IMR-90 (cell line): ENCODE results near the gene RALGAPA2. TPM values are rescaled to one million over a fixed set of nuclear protein-coding genes. Genes with fewer than 3 reads are reported as not detected.

Experiments used
- ATAC-seq: fragments of 200-7000 bp; cut with Tn5 transposase; 2 replicates; pipeline ENCODE4 v1.9.1; 2020; ENCODE audit warnings: low read depth, mild to moderate bottlenecking, moderate library complexity
- BruUV-seq: library from RNA; stranded (reverse); fragments of 400-500 nt; replicated peaks from 2 replicates; lab custom pipeline; 2021; lab: Mats Ljungman, UMichigan
- CTCF ChIA-PET: fragments of 300-600 bp; formaldehyde crosslinking; extraction: SDS; loops from one replicate; lab custom pipeline; 2021; ENCODE audit warnings: antibody characterized with exemption; lab: Yijun Ruan, JAX
- POLR2A ChIA-PET: fragments of 300-600 bp; sonication (Branson Sonifier 250); formaldehyde crosslinking; loops from one replicate; lab custom pipeline; 2022; ENCODE audit warnings: antibody characterized with exemption; ENCODE audit not compliant: unreplicated experiment; lab: Charles Lee
- DNase-seq: peaks from one replicate; pipeline ENCODE4 v3.0.0; 2013
- H2AFZ ChIP-seq: replicated peaks from 2 replicates; pipeline ENCODE3; 2013; ENCODE audit warnings: low read length, mild to moderate bottlenecking; ENCODE audit not compliant: poor library complexity
- H2AK5ac ChIP-seq: 2 replicates; pipeline ENCODE4 v1.6.1; 2013; ENCODE audit warnings: low read depth, low read length, inconsistent platforms
- H2AK9ac ChIP-seq: replicated peaks from 2 replicates; pipeline ENCODE3; 2013; ENCODE audit warnings: mild to moderate bottlenecking, low read depth, low read length, moderate library complexity; ENCODE audit not compliant: poor library complexity
- H2BK120ac ChIP-seq: 2 replicates; pipeline ENCODE4 v1.6.1; 2013; ENCODE audit warnings: low read depth, low read length, inconsistent platforms
- H2BK15ac ChIP-seq: 3 replicates; pipeline ENCODE4 v1.6.1; 2013; ENCODE audit warnings: low read depth, low read length, inconsistent platforms
- H2BK20ac ChIP-seq: 2 replicates; pipeline ENCODE4 v1.6.1; 2013; ENCODE audit warnings: low read depth, mild to moderate bottlenecking, inconsistent platforms, low read length, moderate library complexity
- H2BK5ac ChIP-seq: 2 replicates; pipeline ENCODE4 v1.6.1; 2013; ENCODE audit warnings: mild to moderate bottlenecking, low read depth, low read length, inconsistent platforms; ENCODE audit not compliant: poor library complexity, severe bottlenecking
- H3K14ac ChIP-seq: replicated peaks from 2 replicates; pipeline ENCODE4 v1.6.1; 2013; ENCODE audit warnings: low read depth, low read length, inconsistent platforms
- H3K18ac ChIP-seq: 2 replicates; pipeline ENCODE4 v1.6.1; 2013; ENCODE audit warnings: low read depth, low read length, control low read depth
- H3K23ac ChIP-seq: 2 replicates; pipeline ENCODE4 v1.6.1; 2013; ENCODE audit warnings: low read depth, low read length, inconsistent platforms
- H3K27ac ChIP-seq: 2 replicates; pipeline ENCODE4 v1.5.1; 2013; ENCODE audit warnings: mild to moderate bottlenecking, control low read depth, low read length; ENCODE audit not compliant: insufficient read depth
- H3K27me3 ChIP-seq: 2 replicates; pipeline ENCODE4 v1.6.1; 2013; ENCODE audit warnings: low read length; ENCODE audit not compliant: control insufficient read depth, insufficient read depth
- H3K36me3 ChIP-seq: 2 replicates; pipeline ENCODE4 v1.6.1; 2013; ENCODE audit warnings: low read length, mixed read lengths; ENCODE audit not compliant: control insufficient read depth, insufficient read depth
- H3K4ac ChIP-seq: 2 replicates; pipeline ENCODE4 v1.6.1; 2013; ENCODE audit warnings: low read depth, low read length, inconsistent platforms
- H3K4me1 ChIP-seq: 2 replicates; pipeline ENCODE4 v1.6.1; 2013; ENCODE audit warnings: low read length, mixed read lengths; ENCODE audit not compliant: control insufficient read depth, insufficient read depth
- H3K4me2 ChIP-seq: 2 replicates; pipeline ENCODE4 v1.6.1; 2013; ENCODE audit warnings: low read depth, mild to moderate bottlenecking, control low read depth, low read length, moderate library complexity
- H3K4me3 ChIP-seq: 2 replicates; pipeline ENCODE4 v1.5.1; 2013; ENCODE audit warnings: low read depth, mild to moderate bottlenecking, control low read depth, low read length, moderate library complexity; ENCODE audit not compliant: insufficient read depth
- H3K56ac ChIP-seq: 2 replicates; pipeline ENCODE4 v1.6.1; 2013; ENCODE audit warnings: low read length, inconsistent platforms; ENCODE audit not compliant: insufficient read depth; ENCODE audit errors: extremely low read depth
- H3K79me1 ChIP-seq, 2 experiments: 2 replicates each; pipeline ENCODE4 v1.6.1; 2013; ENCODE audit warnings: low read length in 2 of 2, inconsistent platforms in 1 of 2, low read depth in 1 of 2
- H3K9ac ChIP-seq: 2 replicates; pipeline ENCODE4 v1.6.1; 2013; ENCODE audit warnings: low read depth, low read length, control low read depth
- H3K9me1 ChIP-seq: 2 replicates; pipeline ENCODE4 v1.6.1; 2013; ENCODE audit warnings: low read length, inconsistent platforms; ENCODE audit not compliant: insufficient read depth
- H3K9me3 ChIP-seq: 2 replicates; pipeline ENCODE4 v1.6.1; 2013; ENCODE audit warnings: low read length; ENCODE audit not compliant: control insufficient read depth, insufficient read depth
- H4K20me1 ChIP-seq: 2 replicates; pipeline ENCODE4 v1.6.1; 2013; ENCODE audit warnings: low read length, inconsistent platforms; ENCODE audit not compliant: insufficient read depth
- H4K5ac ChIP-seq: 2 replicates; pipeline ENCODE4 v1.6.1; 2013; ENCODE audit warnings: mild to moderate bottlenecking, low read depth, low read length, control low read depth
- H4K8ac ChIP-seq, 2 experiments: 2 replicates each; pipeline ENCODE4 v1.6.1; 2013; ENCODE audit warnings: low read depth in 2 of 2, low read length in 2 of 2, control low read depth in 1 of 2, inconsistent platforms in 1 of 2
- H4K91ac ChIP-seq: 2 replicates; pipeline ENCODE4 v1.6.1; 2013; ENCODE audit warnings: low read depth, low read length, inconsistent platforms; ENCODE audit not compliant: insufficient read depth
- BHLHE40 ChIP-seq: fragments of 150-350 bp; IDR thresholded peaks from 2 replicates; pipeline ENCODE4 v1.6.1; 2016; ENCODE audit warnings: mild to moderate bottlenecking, low read depth, low read length
- CEBPB ChIP-seq: IDR thresholded peaks from 2 replicates; pipeline ENCODE4 v1.6.1; 2012; ENCODE audit warnings: low read depth, low read length, improper control_type of control experiment
- CHD1 ChIP-seq: IDR thresholded peaks from 2 replicates; pipeline ENCODE4 v1.6.1; 2012; ENCODE audit warnings: low read depth, low read length, improper control_type of control experiment
- CTCF ChIP-seq: conservative IDR thresholded peaks from 2 replicates; pipeline ENCODE4 v1.5.1; 2012; ENCODE audit warnings: mild to moderate bottlenecking, low read depth, low read length, improper control_type of control experiment
- ELK1 ChIP-seq: fragments of 150-350 bp; IDR thresholded peaks from 2 replicates; pipeline ENCODE4 v1.6.1; 2016; ENCODE audit warnings: low read depth, mild to moderate bottlenecking, low read length, moderate library complexity, borderline replicate concordance
- FOS ChIP-seq: fragments of 150-350 bp; IDR thresholded peaks from 2 replicates; pipeline ENCODE4 v1.6.1; 2016; ENCODE audit warnings: low read depth, low read length
- MAFK ChIP-seq: IDR thresholded peaks from 2 replicates; pipeline ENCODE4 v1.6.1; 2012; ENCODE audit warnings: low read depth, low read length, improper control_type of control experiment
- MAZ ChIP-seq: IDR thresholded peaks from 2 replicates; pipeline ENCODE4 v1.6.1; 2012; ENCODE audit warnings: low read depth, mild to moderate bottlenecking, low read length, improper control_type of control experiment, moderate library complexity, borderline replicate concordance
- MXI1 ChIP-seq: IDR thresholded peaks from 2 replicates; pipeline ENCODE4 v1.6.1; 2012; ENCODE audit warnings: low read depth, mild to moderate bottlenecking, low read length, moderate library complexity, borderline replicate concordance
- NFE2L2 ChIP-seq: fragments of 150-350 bp; IDR thresholded peaks from 2 replicates; pipeline ENCODE4 v1.6.1; 2016; ENCODE audit warnings: low read depth, mild to moderate bottlenecking, low read length
- POLR2A ChIP-seq: IDR thresholded peaks from 2 replicates; pipeline ENCODE4 v1.6.1; 2012; ENCODE audit warnings: mild to moderate bottlenecking, low read depth, low read length
- RAD21 ChIP-seq: IDR thresholded peaks from 2 replicates; pipeline ENCODE4 v1.6.1; 2012; ENCODE audit warnings: low read length, improper control_type of control experiment
- RCOR1 ChIP-seq: IDR thresholded peaks from 2 replicates; pipeline ENCODE4 v1.6.1; 2012; ENCODE audit warnings: mild to moderate bottlenecking, low read length, improper control_type of control experiment; ENCODE audit not compliant: insufficient replicate concordance
- RFX5 ChIP-seq: IDR thresholded peaks from 2 replicates; pipeline ENCODE4 v1.8.0; 2012; ENCODE audit warnings: low read depth, mild to moderate bottlenecking, low read length, moderate library complexity
- SMC3 ChIP-seq: fragments of 150-350 bp; IDR thresholded peaks from 2 replicates; pipeline ENCODE4 v1.6.1; 2016; ENCODE audit warnings: low read depth, mild to moderate bottlenecking, antibody characterized with exemption, low read length, moderate library complexity
- USF2 ChIP-seq: fragments of 150-350 bp; IDR thresholded peaks from 2 replicates; pipeline ENCODE4 v1.6.1; 2017; ENCODE audit warnings: mild to moderate bottlenecking, antibody characterized with exemption, low read length, low read depth
- WGBS, 2 experiments: methylation state at CpG; one replicate each; pipeline versions ENCODE4 v1.1.5 to v1.1.7; 2013; ENCODE audit warnings: missing lambda C conversion rate in 2 of 2; ENCODE audit not compliant: insufficient read length in 1 of 2; ENCODE audit errors: extremely low coverage in 2 of 2; 5-methylcytosine and 5-hydroxymethylcytosine counted together
- dilution Hi-C: fragments of 300-500 bp; cut with HindIII; formaldehyde crosslinking; loops from one replicate; pipeline ENCODE4 v1.14.3; 2018; ENCODE audit warnings: low sequenced_read_pairs; ENCODE audit not compliant: unreplicated experiment
- in situ Hi-C: fragments of 300-500 bp; cut with MboI; formaldehyde crosslinking; loops from 3 replicates; pipeline ENCODE4 v1.14.3; 2019; ENCODE audit warnings: low sequenced_read_pairs, inconsistent platforms, mixed read lengths
- intact Hi-C: fragments of 100-400 bp; cut with micrococcal nuclease; formaldehyde crosslinking; loops from 2 replicates; pipeline ENCODE4 v1.10.0; 2022
- polyA plus RNA-seq, 3 experiments: library from polyadenylated mRNA; depleted of rRNA; stranded (reverse); fragments of >200 nt; gene quantifications; 2 replicates each; pipeline ENCODE4 v1.2.3, GENCODE V29; 2012; ENCODE audit warnings: low replicate concordance in 1 of 3
- total RNA-seq: library from RNA; depleted of rRNA; stranded (reverse); fragments of >200 nt; gene quantifications from 2 replicates; pipeline ENCODE4 v1.2.3, GENCODE V29; 2012

The RALGAPA2 gene
- total and polyA plus RNA-seq, 2 of the 4 experiments (the other 2 are of a cell fraction): 1.3 to 3.9 TPM

- Histone ChIP-seq H2AK9ac (no peak overlapping the region), H3K4me1 (peaks cover 7% of the 10 kb centered on the region), H4K20me1 (no peaks in the 10 kb centered on the region), H3K27me3 (no peaks in the 10 kb centered on the region), H4K8ac (no peak overlapping the region), H2BK5ac (no peak overlapping the region), H3K18ac (no peak overlapping the region), H3K4me3 (no peak overlapping the region), H3K23ac (no peak overlapping the region), H3K27ac (no peak overlapping the region), H3K9me1 (peaks cover 3% of the 10 kb centered on the region; the same call in 1 of the 2 replicates), H2BK15ac (no peak overlapping the region), H2BK120ac (no peak overlapping the region), H2AFZ (no peak overlapping the region), H3K9ac (no peak overlapping the region), H2BK20ac (no peak overlapping the region), H2AK5ac (no peak overlapping the region), H4K91ac (no peak overlapping the region), H4K5ac (no peak overlapping the region), H3K56ac (no peak overlapping the region), H3K36me3 (no peaks in the 10 kb centered on the region), H3K79me1 (no peaks in the 10 kb centered on the region), H3K14ac (no peak overlapping the region), H3K4me2 (no peak overlapping the region), H3K4ac (no peak overlapping the region), H3K9me3 (no peaks in the 10 kb centered on the region)
- ChIA-PET CTCF (interaction anchor here (1.0 kb wide), 1 partner anchor 15 kb away, joined by 4 read pairs; no protein-coding TSS in a partner anchor), POLR2A (no interaction called here)
- in situ Hi-C loops: no loop called here
- WGBS, 2 experiments: no CpG with 5 or more reads among the region's 1 CpG
- dilution Hi-C loops: no loop called here
- ATAC-seq (no peak), DNase-seq (no peak)
- TF ChIP-seq MXI1 (no peak), USF2 (no peak), CEBPB (no peak), RFX5 (no peak), FOS (no peak), ELK1 (no peak), SMC3 (no peak), MAFK (no peak), NFE2L2 (no peak), RCOR1 (no peak), POLR2A (no peak), RAD21 (no peak), MAZ (no peak), BHLHE40 (no peak), CHD1 (no peak), CTCF (no peak)
- intact Hi-C loops: no loop called here
- BruUV-seq: no TSS peak
Observed at GRCh38 chr20:20480126-20480525, 232.3 kb downstream of the RALGAPA2 start.
